CD4-positive, alpha-beta T cell treated with Interleukin-6 at 100 ng/mL for 8 hours (primary cell): ENCODE data around the gene MAPK6.
"Not testable (repeated sequence)": the region's sequence is repeated elsewhere in the genome, so short reads cannot be mapped to it uniquely, and the experiment has no call there.

Experiments
- DNase-seq: peaks from one replicate; pipeline ENCODE4 v3.0.0-alpha.2; 2020; ENCODE audit warnings: mixed read lengths, low spot score

The MAPK6 gene

GRCh38 chr15:52018693-52019393, at the start of gene MAPK6:
TSS of gene MAPK6 (plus strand) at chr15:52019219. CDS start at chr15:52046461, 27,242 bp downstream.
- peak; percentile 92 for DNase-seq

- no peak for DNase-seq
Measured at GRCh38 chr15:51969728-51970127, 49.3 kb upstream of the MAPK6 start.

GRCh38 chr15:51970132-51970817, 48.7 kb upstream of the MAPK6 start:
- DNase-seq: no peak

DNA sequence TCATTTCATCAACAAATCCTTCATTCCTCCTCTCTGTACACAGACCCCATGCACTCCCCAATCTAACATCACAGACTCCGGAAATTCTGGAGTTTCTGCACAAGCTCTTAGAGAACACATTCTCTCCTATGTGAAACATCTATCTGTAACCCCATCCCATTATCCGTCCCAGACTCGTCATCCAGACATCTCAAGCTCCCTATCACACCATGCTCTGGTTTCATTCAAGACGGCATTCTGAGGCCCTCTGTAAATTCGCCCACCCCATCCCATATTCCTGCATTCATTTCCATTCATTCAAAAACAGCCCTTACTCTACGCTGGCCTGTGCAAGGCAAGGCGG, 48.0 kb upstream of the MAPK6 start:
- no peak for DNase-seq

GRCh38 chr15:51971375-51972133, 47.5 kb upstream of the MAPK6 start, which contains the start of gene LEO1:
TSS of gene LEO1 (minus strand) at chr15:51971778. CDS start at chr15:51971745, 33 bp downstream.
- peak; percentile 94 for DNase-seq

GRCh38 chr15:51973220-51973619, 45.8 kb upstream of the MAPK6 start:
- no peak for DNase-seq

DNA sequence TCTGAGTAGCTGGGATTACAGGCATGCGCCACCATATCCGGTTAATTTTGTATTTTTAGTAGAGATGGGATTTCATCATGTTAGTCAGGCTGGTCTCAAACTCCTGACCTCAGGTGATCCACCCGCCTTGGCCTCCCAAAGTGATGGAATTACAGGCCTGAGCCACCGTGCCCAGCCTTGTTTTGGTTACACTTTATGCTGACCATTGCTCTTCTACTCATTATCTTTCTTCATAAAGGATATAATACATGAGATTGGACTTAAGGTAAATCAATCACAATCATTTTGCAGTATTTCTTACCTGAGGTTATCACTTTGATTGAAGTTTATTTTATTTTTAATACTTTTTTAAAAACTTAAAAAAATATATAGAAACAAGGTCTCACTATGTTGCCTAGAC, 45.2 kb upstream of the MAPK6 start:
- no peak for DNase-seq

GRCh38 chr15:51982013-51982769, 36.8 kb upstream of the MAPK6 start:
- peak; percentile 59 for DNase-seq

GRCh38 chr15:51982770-51983103, 36.3 kb upstream of the MAPK6 start:
- no peak for DNase-seq

GRCh38 chr15:51991141-51991540, 27.9 kb upstream of the MAPK6 start:
- DNase-seq: no peak

DNA sequence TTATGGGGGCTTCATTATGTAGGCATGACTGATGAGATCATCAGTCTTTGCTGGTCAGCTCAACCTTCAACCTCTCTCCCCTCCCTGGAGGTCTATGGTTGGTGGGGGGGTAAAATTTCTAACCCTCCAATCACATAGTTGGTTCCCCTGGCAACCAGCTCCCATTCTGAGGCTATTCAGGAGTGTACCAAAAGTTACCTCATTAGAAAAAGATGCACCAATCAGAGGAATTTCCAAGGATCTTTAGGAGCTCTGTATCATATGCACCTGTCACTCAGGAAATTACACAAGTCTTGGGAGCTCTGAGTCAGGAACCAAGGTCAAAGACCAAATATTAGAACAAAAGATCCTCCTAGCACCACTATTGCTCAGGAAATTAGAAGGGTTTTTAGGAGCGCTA, 26.1 kb upstream of the MAPK6 start:
- no peak for DNase-seq

GRCh38 chr15:52002351-52002750, 16.7 kb upstream of the MAPK6 start:
- DNase-seq: no peak

GRCh38 chr15:52003089-52003488, 15.9 kb upstream of the MAPK6 start:
- DNase-seq: not testable (repeated sequence)

DNA sequence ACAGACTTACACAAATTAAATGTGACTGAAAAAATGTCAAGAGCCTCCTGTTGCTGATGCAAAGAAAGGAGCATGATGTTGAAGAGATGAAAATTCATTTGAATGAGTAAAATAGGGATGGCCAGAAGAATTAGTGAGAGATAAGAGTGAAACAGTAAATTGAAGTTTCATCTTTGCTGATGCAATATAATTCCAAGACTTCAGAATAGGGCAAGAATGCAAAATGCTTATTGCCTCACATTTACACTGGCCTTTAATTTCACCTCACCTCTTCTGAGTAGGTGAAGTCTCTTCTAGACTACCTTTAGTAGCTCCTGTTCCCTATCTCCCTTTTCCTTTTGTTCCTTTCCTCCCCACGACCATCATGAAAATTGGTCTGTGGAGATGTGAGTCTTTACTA, 15.3 kb upstream of the MAPK6 start:
- no peak for DNase-seq

DNA sequence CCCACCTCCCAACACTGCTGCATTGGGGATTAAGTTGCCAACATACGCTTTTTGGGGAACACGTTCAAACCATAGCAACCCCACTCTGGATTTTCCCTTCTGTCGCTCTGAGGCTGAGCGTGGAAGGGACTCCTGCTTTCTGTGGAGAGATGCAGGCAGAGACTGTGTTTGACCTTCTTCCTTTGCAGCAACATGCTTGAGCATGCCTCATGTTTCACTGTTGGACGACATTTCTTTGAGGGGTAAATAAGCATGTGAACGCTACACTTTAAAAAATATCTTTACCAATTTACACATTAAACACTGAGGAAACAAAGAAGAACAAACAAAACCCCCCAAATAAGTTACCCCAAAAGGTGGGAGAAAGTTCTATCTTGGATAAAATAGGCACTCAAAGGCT, 14.2 kb upstream of the MAPK6 start:
- no peak for DNase-seq

GRCh38 chr15:52005748-52006701, 13.0 kb upstream of the MAPK6 start:
- DNase-seq: no peak

DNA sequence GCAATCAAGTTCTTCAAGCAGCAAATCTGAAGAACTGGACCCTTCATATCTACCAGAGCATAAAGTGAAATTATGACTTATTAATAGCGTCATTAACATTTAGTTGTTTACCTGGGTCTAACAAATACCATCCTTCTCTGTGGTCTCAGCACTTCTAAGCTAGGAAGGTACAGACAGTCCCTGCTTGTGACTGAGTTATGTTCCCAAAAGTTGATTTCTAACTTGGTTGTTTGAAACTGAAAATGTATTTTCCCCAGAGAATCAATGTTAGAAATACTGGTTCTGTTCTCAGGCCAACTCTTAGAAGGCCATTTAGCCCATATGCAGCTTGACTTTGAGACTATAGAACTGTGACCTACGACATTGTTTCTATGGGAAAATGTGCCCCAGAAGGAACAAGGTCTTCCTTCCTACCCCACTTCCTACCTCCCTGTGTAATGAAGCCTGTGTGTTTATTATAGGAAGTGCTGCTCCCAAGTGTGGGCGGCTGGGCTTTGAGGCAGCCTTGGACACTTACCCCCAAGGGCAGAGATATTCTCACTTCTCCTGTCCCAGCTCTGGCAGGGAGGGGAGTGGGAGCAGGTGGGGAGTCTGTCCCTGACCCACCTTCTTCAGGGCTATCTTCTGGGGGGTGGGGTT, 12.2 kb upstream of the MAPK6 start:
- no peak for DNase-seq

DNA sequence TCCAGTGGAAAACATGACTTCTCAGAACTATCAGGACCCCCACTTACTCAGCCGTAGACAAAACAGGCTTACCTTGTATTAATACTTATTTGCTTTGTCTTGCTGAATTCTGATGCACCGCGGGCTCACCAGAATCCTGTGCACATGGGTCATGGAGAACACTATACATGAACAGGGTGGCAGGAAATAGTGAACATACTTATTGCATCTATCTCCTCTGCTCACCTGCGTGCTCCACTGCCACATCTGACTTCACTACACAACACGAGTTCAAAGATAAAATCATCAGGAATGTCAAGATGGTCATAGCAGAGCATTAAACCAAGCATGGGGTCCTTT, 10.7 kb upstream of the MAPK6 start:
- no peak for DNase-seq

GRCh38 chr15:52008698-52009434, 10.2 kb upstream of the MAPK6 start:
- DNase-seq: no peak
